ENCODE data around the gene HLX.

DNA sequence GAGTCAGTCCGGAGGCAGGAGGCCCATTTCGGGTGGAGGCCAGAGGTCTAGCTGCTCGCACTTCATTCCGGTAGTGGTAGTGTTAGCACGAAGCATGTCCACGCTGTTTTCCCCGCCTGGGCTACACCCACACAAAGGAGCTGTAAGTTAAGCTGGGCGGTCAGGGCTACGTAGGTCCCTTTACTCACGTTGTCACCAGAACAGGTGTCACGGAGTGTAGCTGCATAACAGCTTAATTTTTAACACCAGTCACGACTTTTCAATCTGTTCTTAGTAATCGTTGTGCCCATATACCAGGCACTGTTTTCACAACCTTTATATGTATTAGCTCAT lies 15.6 kb downstream of the HLX start:
- no peak for TF ChIP-seq LEF1 (IDR thresholded peaks at IDR 0.05; ENCODE audit: borderline replicate concordance)
- TF ChIP-seq NFRKB (IDR thresholded peaks at IDR 0.05) = no peak
- no peak for TF ChIP-seq SP1 (IDR thresholded peaks at IDR 0.05)
- TF ChIP-seq TARDBP (IDR thresholded peaks at IDR 0.05) = no peak
- TF ChIP-seq HDGF (IDR thresholded peaks at IDR 0.05; ENCODE audit: borderline replicate concordance) = no peak
- TF ChIP-seq SUZ12 (IDR thresholded peaks at IDR 0.05) = no peak
- TF ChIP-seq ARNT (IDR thresholded peaks at IDR 0.05) = no peak
- TF ChIP-seq BHLHE40 (IDR thresholded peaks at IDR 0.05; ENCODE audit: borderline replicate concordance) = no peak
- TF ChIP-seq FOXM1 (IDR thresholded peaks at IDR 0.05; ENCODE audit: borderline replicate concordance) = no peak
- TF ChIP-seq ZNF384 (IDR thresholded peaks at IDR 0.05) = no peak
